ENCODE results near the gene TAF1L. TPM values are rescaled to one million over a fixed set of nuclear protein-coding genes. Genes with fewer than 3 reads are reported as not detected.
"Not testable (repeated sequence)": the region's sequence is repeated elsewhere in the genome, so short reads cannot be mapped to it uniquely, and the experiment has no call there.

TAF1L gene
- total RNA-seq, 1 donor: not detected

DNA sequence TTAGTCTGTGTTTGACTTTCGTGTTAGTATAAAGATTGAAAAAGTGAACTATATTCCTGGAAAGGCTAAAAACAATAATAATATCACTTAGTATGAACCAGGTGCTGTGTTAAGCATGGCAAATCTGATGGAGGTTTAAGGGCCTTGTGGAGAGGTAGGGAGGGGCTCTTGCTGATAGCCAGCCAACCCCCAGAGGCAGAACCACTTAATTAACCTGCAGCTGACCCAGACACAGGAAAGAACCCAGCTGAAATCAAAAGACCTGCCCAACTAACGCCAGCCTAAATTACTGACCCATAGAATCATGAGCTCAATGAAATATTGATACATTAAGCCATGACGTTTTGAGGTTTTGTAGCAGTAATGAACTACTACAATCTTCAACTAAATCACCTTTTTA, 28.3 kb upstream of the TAF1L start:
- no peak overlapping the region for H3K4me3 ChIP-seq (ENCODE audit: low read depth, low read length)
- no peak for DNase-seq (ENCODE audit: low read depth)
- TF ChIP-seq, protein P1, sequence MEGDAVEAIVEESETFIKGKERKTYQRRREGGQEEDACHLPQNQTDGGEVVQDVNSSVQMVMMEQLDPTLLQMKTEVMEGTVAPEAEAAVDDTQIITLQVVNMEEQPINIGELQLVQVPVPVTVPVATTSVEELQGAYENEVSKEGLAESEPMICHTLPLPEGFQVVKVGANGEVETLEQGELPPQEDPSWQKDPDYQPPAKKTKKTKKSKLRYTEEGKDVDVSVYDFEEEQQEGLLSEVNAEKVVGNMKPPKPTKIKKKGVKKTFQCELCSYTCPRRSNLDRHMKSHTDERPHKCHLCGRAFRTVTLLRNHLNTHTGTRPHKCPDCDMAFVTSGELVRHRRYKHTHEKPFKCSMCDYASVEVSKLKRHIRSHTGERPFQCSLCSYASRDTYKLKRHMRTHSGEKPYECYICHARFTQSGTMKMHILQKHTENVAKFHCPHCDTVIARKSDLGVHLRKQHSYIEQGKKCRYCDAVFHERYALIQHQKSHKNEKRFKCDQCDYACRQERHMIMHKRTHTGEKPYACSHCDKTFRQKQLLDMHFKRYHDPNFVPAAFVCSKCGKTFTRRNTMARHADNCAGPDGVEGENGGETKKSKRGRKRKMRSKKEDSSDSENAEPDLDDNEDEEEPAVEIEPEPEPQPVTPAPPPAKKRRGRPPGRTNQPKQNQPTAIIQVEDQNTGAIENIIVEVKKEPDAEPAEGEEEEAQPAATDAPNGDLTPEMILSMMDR (IDR thresholded peaks at IDR 0.05; ENCODE audit: insufficient read depth, low read length): no peak

DNA sequence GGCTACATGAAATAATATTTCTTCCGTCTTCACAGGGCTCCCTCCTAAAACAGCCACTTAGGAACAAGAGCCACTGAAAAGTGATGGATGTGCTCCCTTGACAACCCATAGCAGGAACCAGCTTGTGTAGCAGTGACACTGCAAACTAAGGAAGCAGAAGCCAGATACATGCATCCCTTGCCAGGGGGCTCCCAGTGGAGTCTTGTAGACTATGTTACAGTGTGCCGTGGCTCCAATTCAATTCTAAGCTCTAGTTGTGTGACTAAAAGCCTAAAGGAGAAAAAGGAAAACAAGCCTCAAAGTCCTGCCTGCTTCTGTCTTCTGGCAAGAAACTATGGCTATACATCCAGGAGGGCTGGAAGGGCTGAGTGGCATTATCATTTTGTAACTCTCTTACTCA, 12.2 kb upstream of the TAF1L start:
- TF ChIP-seq, protein P1 (IDR thresholded peaks at IDR 0.05; ENCODE audit: insufficient read depth, low read length): no peak
- no peak for DNase-seq (ENCODE audit: low read depth)
- no peak overlapping the region for H3K4me3 ChIP-seq (ENCODE audit: low read depth, low read length)

DNA sequence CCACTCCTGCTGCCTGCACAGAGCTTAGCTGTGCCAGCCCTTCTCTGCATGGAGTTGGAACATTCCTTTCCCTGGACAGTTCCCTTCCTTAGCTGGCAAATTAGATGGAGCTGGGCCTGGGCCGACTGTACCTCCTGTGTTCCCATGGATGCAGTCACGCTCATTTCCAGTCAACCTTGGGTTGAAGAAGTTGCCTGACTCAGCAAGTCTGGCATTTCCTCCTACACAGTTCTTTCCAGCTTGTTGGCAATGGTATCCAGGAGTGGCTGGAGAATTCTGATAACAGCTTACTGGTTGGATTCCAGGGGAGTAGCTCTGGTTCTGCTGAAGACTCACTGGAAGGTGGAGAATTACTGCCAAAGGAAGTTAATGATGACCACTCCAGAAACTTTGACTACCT, 9.2 kb upstream of the TAF1L start:
- DNase-seq (ENCODE audit: low read depth): peak; percentile 97
- H3K4me3 ChIP-seq (ENCODE audit: low read depth, low read length): no peak overlapping the region
- TF ChIP-seq, protein P1 (IDR thresholded peaks at IDR 0.05; ENCODE audit: insufficient read depth, low read length): no peak

- DNase-seq (ENCODE audit: low read depth): not testable (repeated sequence)
These were observed 2.3 kb downstream of the TAF1L start for GRCh38 chr9:32633151-32633550.

DNA sequence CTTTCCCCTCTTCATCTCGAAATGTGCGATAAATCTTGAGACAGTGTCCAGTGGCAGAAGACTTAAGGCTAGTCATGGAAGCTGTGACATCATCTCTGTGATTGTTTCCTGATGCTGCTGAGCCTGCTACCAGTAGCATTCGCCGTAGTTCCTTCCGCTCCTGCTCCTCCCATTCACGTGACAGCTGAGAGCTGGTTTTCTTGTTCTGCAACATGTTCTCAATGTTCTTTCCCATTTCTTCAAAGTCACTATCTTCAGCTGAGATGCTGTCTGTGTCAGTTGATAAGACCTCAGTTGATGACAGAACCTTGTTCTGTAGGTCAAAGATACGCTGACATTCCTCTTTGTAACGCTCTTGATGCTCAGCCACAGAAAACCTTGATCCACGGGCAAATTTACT, 3.5 kb downstream of the TAF1L start:
- H3K4me3 ChIP-seq (ENCODE audit: low read depth, low read length): no peak overlapping the region
- DNase-seq (ENCODE audit: low read depth): no peak
- TF ChIP-seq, protein P1 (IDR thresholded peaks at IDR 0.05; ENCODE audit: insufficient read depth, low read length): no peak

More at GRCh38 chr9:32633151-32633550, 2.3 kb downstream of the TAF1L start:
- not testable (repeated sequence) for H3K4me3 ChIP-seq (ENCODE audit: low read depth, low read length)

DNA sequence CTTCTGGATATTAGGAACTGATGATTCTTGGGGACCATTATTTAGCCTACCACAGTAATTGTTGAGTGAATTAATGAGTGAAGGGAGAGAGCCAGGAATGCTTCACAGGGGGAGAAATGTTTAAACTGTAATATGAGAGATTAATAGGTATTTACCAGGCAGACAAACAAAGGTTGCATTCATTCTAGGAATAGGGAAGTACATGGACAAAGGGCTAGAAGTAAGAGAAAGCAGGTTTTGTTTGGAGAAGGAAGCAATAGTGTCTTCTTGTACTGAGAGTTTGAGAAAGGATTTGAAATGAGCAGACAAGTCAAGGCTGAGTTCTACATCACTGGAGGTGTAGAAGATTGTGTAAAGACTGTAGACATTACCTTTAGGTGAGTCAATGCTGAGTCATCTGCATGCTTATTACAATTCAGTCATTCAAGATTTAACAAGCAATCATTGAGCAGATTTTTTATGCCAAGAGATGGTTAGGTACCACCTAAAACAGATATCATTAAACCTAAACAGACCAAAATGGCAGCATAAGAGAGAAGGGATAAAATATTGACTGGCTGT, 8.0 kb downstream of the TAF1L start:
- TF ChIP-seq, protein P1 (IDR thresholded peaks at IDR 0.05; ENCODE audit: insufficient read depth, low read length): no peak
- DNase-seq (ENCODE audit: low read depth): no peak
- no peak overlapping the region for H3K4me3 ChIP-seq (ENCODE audit: low read depth, low read length)

DNA sequence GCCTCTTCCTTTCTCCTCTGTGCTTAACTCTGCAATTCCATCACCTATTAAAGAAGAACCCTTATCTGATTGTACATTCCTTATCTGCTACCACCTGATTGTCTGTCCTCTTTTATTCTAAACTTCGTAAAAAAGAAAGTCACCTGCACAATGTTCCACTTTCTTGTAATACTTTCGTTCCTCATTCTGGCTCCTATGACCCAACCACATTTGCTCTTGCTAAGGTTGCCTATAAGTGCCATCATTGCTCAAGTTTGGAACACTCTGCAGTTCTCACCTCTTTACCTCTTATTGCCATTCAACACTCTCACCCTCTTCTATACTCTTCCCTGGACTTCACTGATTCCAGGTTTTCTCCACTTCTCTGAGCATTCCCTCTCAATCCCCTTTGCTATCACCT, 10.1 kb downstream of the TAF1L start:
- DNase-seq (ENCODE audit: low read depth): no peak
- H3K4me3 ChIP-seq (ENCODE audit: low read depth, low read length): no peak overlapping the region
- TF ChIP-seq, protein P1 (IDR thresholded peaks at IDR 0.05; ENCODE audit: insufficient read depth, low read length): no peak

Data from fibroblast of the aortic adventitia (primary cell).